SU-DHL-6 (cell line): Measurements from ENCODE around the gene CGB1.

ENCODE experiments used
- H2AFZ ChIP-seq: fragments of 200-600 bp; sonication (generic); 2 replicates; pipeline ENCODE4 v1.6.1; 2014; ENCODE audit warnings: low read depth, mild to moderate bottlenecking, moderate library complexity, mixed read lengths, antibody characterized with exemption, low read length; ENCODE audit not compliant: severe bottlenecking
- H3F3A ChIP-seq: fragments of 200-600 bp; shearing (Covaris generic); 2 replicates; pipeline ENCODE4 v1.6.0; 2016; ENCODE audit warnings: antibody characterized with exemption, mild to moderate bottlenecking; ENCODE audit not compliant: insufficient read depth
- H3K27ac ChIP-seq: fragments of 200-600 bp; sonication (generic); 2 replicates; pipeline ENCODE4 v1.5.1; 2016; ENCODE audit warnings: low read depth, mild to moderate bottlenecking, low read length, moderate library complexity, mixed read lengths
- H3K27me3 ChIP-seq: fragments of 200-600 bp; sonication (generic), shearing (Covaris generic); 2 replicates; pipeline ENCODE4 v1.6.0; 2014; ENCODE audit warnings: mild to moderate bottlenecking, low read length
- H3K36me3 ChIP-seq: fragments of 200-600 bp; sonication (generic); 2 replicates; pipeline ENCODE4 v1.6.1; 2014; ENCODE audit warnings: mild to moderate bottlenecking, low read length, mixed read lengths
- H3K4me2 ChIP-seq: fragments of 300-600, 200-600 bp; shearing (Covaris generic), sonication (generic); 2 replicates; pipeline ENCODE4 v1.6.0; 2014; ENCODE audit warnings: low read length, low read depth, mild to moderate bottlenecking; ENCODE audit not compliant: poor library complexity, severe bottlenecking
- H3K4me3 ChIP-seq: fragments of 200-600 bp; sonication (generic); 2 replicates; pipeline ENCODE4 v1.5.1; 2014; ENCODE audit warnings: antibody characterized with exemption, low read length, mild to moderate bottlenecking, mixed read lengths; ENCODE audit not compliant: insufficient read depth, poor library complexity, severe bottlenecking
- H3K79me2 ChIP-seq: fragments of 200-600 bp; sonication (generic); 2 replicates; pipeline ENCODE4 v1.6.1; 2014; ENCODE audit warnings: mild to moderate bottlenecking, low read length, moderate library complexity; ENCODE audit not compliant: insufficient read depth
- H3K9ac ChIP-seq: fragments of 200-600 bp; sonication (generic); 2 replicates; pipeline ENCODE4 v1.7.0; 2014; ENCODE audit warnings: mild to moderate bottlenecking, low read length
- H3K9me2 ChIP-seq: fragments of 200-600 bp; sonication (generic); replicated peaks from 2 replicates; pipeline ENCODE4 v1.6.1; 2014; ENCODE audit warnings: low read length; ENCODE audit not compliant: insufficient read depth
- H3K9me3 ChIP-seq: fragments of 200-600 bp; sonication (generic); 2 replicates; pipeline ENCODE4 v1.6.1; 2014; ENCODE audit warnings: low read length, mixed read lengths; ENCODE audit not compliant: insufficient read depth
- H4K20me1 ChIP-seq: fragments of 200-600 bp; sonication (generic); 2 replicates; pipeline ENCODE4 v1.6.1; 2014; ENCODE audit warnings: low read depth, mild to moderate bottlenecking, antibody characterized with exemption, low read length, moderate library complexity, mixed read lengths
- CTCF ChIP-seq: fragments of 200-600 bp; sonication (generic); IDR thresholded peaks from one replicate; pipeline ENCODE4 v1.5.1; 2017; ENCODE audit warnings: antibody characterized with exemption, mild to moderate bottlenecking, low read length, moderate library complexity; ENCODE audit not compliant: insufficient read depth, poor library complexity, severe bottlenecking
- EZH2phosphoT487 ChIP-seq: fragments of 200-600 bp; sonication (generic), shearing (Covaris generic); conservative IDR thresholded peaks from 2 replicates; pipeline ENCODE4 v1.6.1; 2018; ENCODE audit warnings: mild to moderate bottlenecking, antibody characterized with exemption, low read length, moderate library complexity, mixed read lengths

Gene CGB1

GRCh38 chr19:49004964-49005614 is 31.6 kb downstream of the CGB1 start:
- H4K20me1 ChIP-seq = no peaks in the 10 kb centered on the region
- H3K36me3 ChIP-seq = no peaks in the 10 kb centered on the region; the same call in 1 of the 2 replicates
- H3K27ac ChIP-seq = no peak overlapping the region

GRCh38 chr19:49004133-49004532 is 32.6 kb downstream of the CGB1 start:
- no peaks in the 10 kb centered on the region for H3F3A ChIP-seq
- H3K27me3 ChIP-seq = no peaks in the 10 kb centered on the region
- no peaks in the 10 kb centered on the region for H4K20me1 ChIP-seq
- no peak overlapping the region for H2AFZ ChIP-seq
- 0 out of 2 replicates have a peak, but pooled peaks cover 4% of the 10 kb centered on the region for H3K79me2 ChIP-seq
- no peak overlapping the region for H3K4me3 ChIP-seq
- H3K9me3 ChIP-seq = no peaks in the 10 kb centered on the region
- no peaks in the 10 kb centered on the region; the same call in 1 of the 2 replicates for H3K36me3 ChIP-seq
- H3K27ac ChIP-seq = no peak overlapping the region
- H3K9me2 ChIP-seq = no peaks in the 10 kb centered on the region
- no peak for TF ChIP-seq CTCF
- no peak for TF ChIP-seq EZH2phosphoT487
- no peak overlapping the region for H3K9ac ChIP-seq
- no peak overlapping the region for H3K4me2 ChIP-seq

More at GRCh38 chr19:49004964-49005614, 31.6 kb downstream of the CGB1 start:
- TF ChIP-seq CTCF (no peak), EZH2phosphoT487 (no peak)
- H3K79me2 ChIP-seq = 0 out of 2 replicates have a peak, but pooled peaks cover under 1% of the 10 kb centered on the region
- no peaks in the 10 kb centered on the region for H3K9me3 ChIP-seq
- no peak overlapping the region for H3K9ac ChIP-seq
- H3K9me2 ChIP-seq = no peaks in the 10 kb centered on the region
- H3F3A ChIP-seq = no peaks in the 10 kb centered on the region
- no peak overlapping the region for H3K4me3 ChIP-seq
- no peak overlapping the region for H2AFZ ChIP-seq
- no peaks in the 10 kb centered on the region for H3K27me3 ChIP-seq
- H3K4me2 ChIP-seq = no peak overlapping the region

GRCh38 chr19:48999481-49000325 is 37.0 kb downstream of the CGB1 start:
- H3K4me2 ChIP-seq = no peak overlapping the region
- no peaks in the 10 kb centered on the region for H3K9me3 ChIP-seq
- no peak for TF ChIP-seq EZH2phosphoT487
- peak; percentile 80 for TF ChIP-seq CTCF
- H3K27me3 ChIP-seq = no peaks in the 10 kb centered on the region
- H2AFZ ChIP-seq = no peak overlapping the region
- no peaks in the 10 kb centered on the region for H4K20me1 ChIP-seq
- H3F3A ChIP-seq = no peaks in the 10 kb centered on the region
- H3K36me3 ChIP-seq = no peaks in the 10 kb centered on the region; the same call in 1 of the 2 replicates
- H3K9ac ChIP-seq = no peak overlapping the region
- no peak overlapping the region for H3K4me3 ChIP-seq
- H3K27ac ChIP-seq = no peak overlapping the region
- no peaks in the 10 kb centered on the region for H3K9me2 ChIP-seq
- peaks cover 30% of the 10 kb centered on the region for H3K79me2 ChIP-seq
